ENCODE data around the gene NEGR1.

DNA sequence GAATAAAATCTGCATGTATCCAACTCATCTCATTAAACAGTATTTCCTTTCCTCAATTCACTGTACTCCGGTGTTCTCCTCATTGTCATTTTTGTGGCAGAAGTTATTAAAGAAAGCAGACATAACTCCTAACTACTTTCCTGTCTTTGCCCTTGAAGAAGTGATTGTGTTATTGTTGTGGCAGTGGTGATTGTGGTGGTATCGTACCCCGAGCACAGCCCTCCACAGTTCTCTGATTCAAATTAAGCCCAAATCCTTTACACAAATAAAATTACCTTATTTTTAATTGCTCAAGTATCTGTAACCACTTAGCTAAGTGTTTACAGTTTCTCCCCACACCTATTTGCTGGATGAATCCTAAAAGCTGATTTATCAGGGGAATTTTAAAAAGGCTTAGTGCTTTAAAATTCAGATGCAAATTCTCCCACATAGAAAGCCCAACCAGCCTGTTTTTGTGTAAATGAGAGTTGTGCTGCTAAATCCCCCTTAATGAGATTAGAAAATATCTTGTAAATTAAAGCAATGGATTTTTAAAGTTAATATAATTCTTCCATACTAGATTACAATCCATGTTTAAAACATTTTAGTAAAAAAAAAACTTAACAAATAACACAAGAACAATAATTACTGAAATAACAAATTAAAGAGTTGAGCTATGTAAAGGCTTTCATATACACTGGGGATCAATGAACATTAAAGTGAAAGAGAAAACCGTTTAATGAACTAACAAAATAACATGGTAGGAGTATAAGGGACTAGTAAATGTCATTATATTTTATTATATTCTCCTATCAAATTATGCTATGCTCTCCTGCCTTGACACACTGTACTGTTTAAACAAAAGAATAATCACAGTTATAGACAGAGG lies 259.0 kb downstream of the NEGR1 start:
- TF ChIP-seq, protein P1, sequence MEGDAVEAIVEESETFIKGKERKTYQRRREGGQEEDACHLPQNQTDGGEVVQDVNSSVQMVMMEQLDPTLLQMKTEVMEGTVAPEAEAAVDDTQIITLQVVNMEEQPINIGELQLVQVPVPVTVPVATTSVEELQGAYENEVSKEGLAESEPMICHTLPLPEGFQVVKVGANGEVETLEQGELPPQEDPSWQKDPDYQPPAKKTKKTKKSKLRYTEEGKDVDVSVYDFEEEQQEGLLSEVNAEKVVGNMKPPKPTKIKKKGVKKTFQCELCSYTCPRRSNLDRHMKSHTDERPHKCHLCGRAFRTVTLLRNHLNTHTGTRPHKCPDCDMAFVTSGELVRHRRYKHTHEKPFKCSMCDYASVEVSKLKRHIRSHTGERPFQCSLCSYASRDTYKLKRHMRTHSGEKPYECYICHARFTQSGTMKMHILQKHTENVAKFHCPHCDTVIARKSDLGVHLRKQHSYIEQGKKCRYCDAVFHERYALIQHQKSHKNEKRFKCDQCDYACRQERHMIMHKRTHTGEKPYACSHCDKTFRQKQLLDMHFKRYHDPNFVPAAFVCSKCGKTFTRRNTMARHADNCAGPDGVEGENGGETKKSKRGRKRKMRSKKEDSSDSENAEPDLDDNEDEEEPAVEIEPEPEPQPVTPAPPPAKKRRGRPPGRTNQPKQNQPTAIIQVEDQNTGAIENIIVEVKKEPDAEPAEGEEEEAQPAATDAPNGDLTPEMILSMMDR (conservative IDR thresholded peaks at IDR 0.05) = no peak
- no peak for TF ChIP-seq EZH2 (IDR thresholded peaks at IDR 0.05; ENCODE audit: low read depth)

Measured in PC-9 (cell line).